ENCODE data around the gene UBTF.

Gene UBTF

GRCh38 chr17:44213403-44214229 lies 5.9 kb downstream of the UBTF start:
- DNase-seq (ENCODE audit: low spot score) = no peak

- DNase-seq (ENCODE audit: low spot score) = no peak
Measured at GRCh38 chr17:44212507-44213402, 6.7 kb downstream of the UBTF start.

- no peak for DNase-seq (ENCODE audit: low spot score)
Measured at GRCh38 chr17:44211281-44212265, 7.9 kb downstream of the UBTF start.

- peak; percentile 93 for DNase-seq (ENCODE audit: low spot score)
Measured at GRCh38 chr17:44210342-44211192, 8.9 kb downstream of the UBTF start.

- no peak for DNase-seq (ENCODE audit: low spot score)
Measured at GRCh38 chr17:44209786-44210341, 9.6 kb downstream of the UBTF start.

- DNase-seq (ENCODE audit: low spot score) = no peak
Measured at GRCh38 chr17:44207743-44208142, 11.7 kb downstream of the UBTF start.

GRCh38 chr17:44207319-44207718 lies 12.2 kb downstream of the UBTF start:
- no peak for DNase-seq (ENCODE audit: low spot score)

GRCh38 chr17:44206825-44207155 lies 12.7 kb downstream of the UBTF start:
- DNase-seq (ENCODE audit: low spot score) = no peak

- DNase-seq (ENCODE audit: low spot score) = no peak
Measured at GRCh38 chr17:44205962-44206824, 13.3 kb downstream of the UBTF start.

GRCh38 chr17:44204441-44204882 lies 15.0 kb downstream of the UBTF start:
- DNase-seq (ENCODE audit: low spot score) = peak; percentile 40

- DNase-seq (ENCODE audit: low spot score) = peak; percentile 70
Measured at GRCh38 chr17:44203731-44204440, 15.6 kb downstream of the UBTF start.

- no peak for DNase-seq (ENCODE audit: low spot score)
Measured at GRCh38 chr17:44202756-44203155, 16.7 kb downstream of the UBTF start.

GRCh38 chr17:44200478-44201155 lies 18.9 kb downstream of the UBTF start:
- no peak for DNase-seq (ENCODE audit: low spot score)

GRCh38 chr17:44199553-44200477 lies 19.7 kb downstream of the UBTF start, which contains the start of gene ATXN7L3:
Gene ATXN7L3 (minus strand): TSS chr17:44199884. CDS start chr17:44198070, 1,814 bp downstream.
- peak; percentile 99 for DNase-seq (ENCODE audit: low spot score)

GRCh38 chr17:44198721-44199552 lies 20.5 kb downstream of the UBTF start:
- DNase-seq (ENCODE audit: low spot score) = peak; percentile 94
